Measurements from ENCODE around the gene FOXP4. TPM values are rescaled to one million over a fixed set of nuclear protein-coding genes. Genes with fewer than 3 reads are reported as not detected.

Gene FOXP4
- polyA plus RNA-seq, 1 of the 3 experiments (the other 2 are of a cell fraction) = 7.3 TPM

DNA sequence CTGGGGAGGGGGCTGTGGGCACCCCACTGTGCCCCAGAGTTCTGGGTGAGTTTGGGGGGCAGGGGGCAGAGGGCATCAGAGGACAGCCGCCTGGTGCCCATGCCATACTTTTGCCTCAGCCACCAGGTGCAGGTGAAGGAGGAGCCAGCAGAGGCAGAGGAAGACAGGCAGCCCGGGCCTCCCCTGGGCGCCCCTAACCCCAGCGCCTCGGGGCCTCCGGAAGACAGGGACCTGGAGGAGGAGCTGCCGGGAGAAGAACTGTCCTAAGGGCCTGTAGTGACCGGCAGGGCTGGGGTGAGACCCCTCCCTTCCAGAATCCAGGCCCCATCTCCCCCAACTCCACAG is 52.5 kb downstream of the FOXP4 start:
- no peak for DNase-seq
- POLR2A ChIA-PET = no interaction called here
- CTCF ChIA-PET = interaction anchor here (1.0 to 20.7 kb wide), 4 partner anchors 88 to 228 kb away, joined by 3 to 504 read pairs (median 77); partner anchors contain the start of gene TOMM6
- Histone ChIP-seq H3K36me3 (replicated peaks in 1 of 2; ENCODE audit: control insufficient read depth in 1 of 2, insufficient read depth in 2 of 2, low read length in 1 of 2) (peaks cover 0 to 4% of the 10 kb centered on the region in 2 experiments), H3K9ac (no peak overlapping the region), H3F3A (replicated peaks; ENCODE audit: insufficient read depth) (no peaks in the 10 kb centered on the region), H3K79me2 (ENCODE audit: insufficient read depth) (no peaks in the 10 kb centered on the region), H3K4me2 (no peak overlapping the region), H3K4me1 (ENCODE audit: control insufficient read depth in 1 of 2, insufficient read depth in 2 of 2, low read depth in 1 of 2, low read length in 1 of 2) (peaks cover 0 to 18% of the 10 kb centered on the region in 2 experiments; a peak in 1 of 4 replicates), H3K9me3 (no peaks in the 10 kb centered on the region), H2AFZ (ENCODE audit: low read depth) (no peak overlapping the region), H4K20me1 (ENCODE audit: insufficient read depth) (no peaks in the 10 kb centered on the region), H3K4me3 (ENCODE audit: low read depth in 2 of 2, low read length in 1 of 2) (no peak overlapping the region), H3K9me2 (no peaks in the 10 kb centered on the region), H3K27me3 (ENCODE audit: insufficient read depth) (no peaks in the 10 kb centered on the region), H3K27ac (ENCODE audit: low read depth in 2 of 2, low read length in 1 of 2) (no peak overlapping the region)
- WGBS (ENCODE audit: low lambda C conversion rate) = no CpG with 5 or more reads among the region's 8 CpGs
- no peak for TF ChIP-seq MXI1 (IDR thresholded peaks at IDR 0.05; ENCODE audit: low read depth, low read length)
- no peak for TF ChIP-seq YY1 (IDR thresholded peaks at IDR 0.05; ENCODE audit: low read depth)
- no peak for TF ChIP-seq SIN3A (IDR thresholded peaks at IDR 0.05; ENCODE audit: borderline replicate concordance, low read depth, low read length)
- no peak for TF ChIP-seq ELF1 (IDR thresholded peaks at IDR 0.05)
- TF ChIP-seq MAX (IDR thresholded peaks at IDR 0.05; ENCODE audit: low read depth) = no peak

GRCh38 chr6:41599015-41599851 is 53.1 kb downstream of the FOXP4 start:
- POLR2A ChIA-PET = no interaction called here
- CTCF ChIA-PET = interaction anchor here (1.0 to 20.7 kb wide), 4 partner anchors 87 to 229 kb away, joined by 3 to 504 read pairs (median 77); partner anchors contain the start of gene TOMM6

More at GRCh38 chr6:41599015-41599851, 53.1 kb downstream of the FOXP4 start:
- DNase-seq = no peak
- Histone ChIP-seq H3K9ac (no peak overlapping the region), H3K4me2 (no peak overlapping the region), H2AFZ (ENCODE audit: low read depth) (no peak overlapping the region), H4K20me1 (ENCODE audit: insufficient read depth) (no peaks in the 10 kb centered on the region), H3K27ac (ENCODE audit: low read depth in 2 of 2, low read length in 1 of 2) (no peak overlapping the region), H3F3A (replicated peaks; ENCODE audit: insufficient read depth) (no peaks in the 10 kb centered on the region), H3K9me3 (no peaks in the 10 kb centered on the region), H3K4me3 (ENCODE audit: low read depth in 2 of 2, low read length in 1 of 2) (no peak overlapping the region), H3K79me2 (ENCODE audit: insufficient read depth) (no peaks in the 10 kb centered on the region), H3K9me2 (no peaks in the 10 kb centered on the region), H3K4me1 (ENCODE audit: control insufficient read depth in 1 of 2, insufficient read depth in 2 of 2, low read depth in 1 of 2, low read length in 1 of 2) (peaks cover 0 to 15% of the 10 kb centered on the region in 2 experiments; a peak in 1 of 4 replicates), H3K36me3 (replicated peaks in 1 of 2; ENCODE audit: control insufficient read depth in 1 of 2, insufficient read depth in 2 of 2, low read length in 1 of 2) (peaks cover 0 to 4% of the 10 kb centered on the region in 2 experiments), H3K27me3 (ENCODE audit: insufficient read depth) (no peaks in the 10 kb centered on the region)
- 88% methylated on average over 7 of the region's 21 CpGs for WGBS (ENCODE audit: low lambda C conversion rate)
- TF ChIP-seq SMC3 (IDR thresholded peaks at IDR 0.05; ENCODE audit: low read depth, low read length) (no peak), PBX3 (IDR thresholded peaks at IDR 0.05) (no peak), POLR2AphosphoS5 (IDR thresholded peaks at IDR 0.05; ENCODE audit: low read depth, low read length) (no peak), NFIC (IDR thresholded peaks at IDR 0.05; ENCODE audit: borderline replicate concordance) (no peak), FOXM1 (IDR thresholded peaks at IDR 0.05; ENCODE audit: low read depth) (no peak), EP300 (IDR thresholded peaks at IDR 0.05; ENCODE audit: borderline replicate concordance in 1 of 2, low read depth in 1 of 2, low read length in 1 of 2) (no peak), EZH2phosphoT487 (IDR thresholded peaks at IDR 0.05; ENCODE audit: borderline replicate concordance, low read depth) (no peak), RCOR1 (IDR thresholded peaks at IDR 0.05; ENCODE audit: low read length) (no peak)
